HL-60/S4 treated with retinoic acid at 250 ng/mL for 4 days and 3 days (cell line): ENCODE results near the gene ZNHIT2.

Experiments used
- in situ Hi-C: fragments of 300-500 bp; cut with MboI; formaldehyde crosslinking; loops from 2 replicates; pipeline ENCODE4 v1.7.0; 2022; ENCODE audit warnings: low sequenced_read_pairs

ZNHIT2 gene

GRCh38 chr11:65107751-65108468 is 9.6 kb downstream of the ZNHIT2 start:
- in situ Hi-C loops, result no loop called here

GRCh38 chr11:65107078-65107477 is 10.4 kb downstream of the ZNHIT2 start:
- in situ Hi-C loops, result no loop called here

GRCh38 chr11:65104628-65105027 is 12.9 kb downstream of the ZNHIT2 start:
- in situ Hi-C loops, result no loop called here

GRCh38 chr11:65103476-65103875 is 14.0 kb downstream of the ZNHIT2 start:
- in situ Hi-C loops, result no loop called here

GRCh38 chr11:65102142-65103095 is 15.1 kb downstream of the ZNHIT2 start:
- in situ Hi-C loops, result no loop called here

GRCh38 chr11:65100674-65101350 is 16.7 kb downstream of the ZNHIT2 start:
- in situ Hi-C loops, result no loop called here

GRCh38 chr11:65096926-65097325 is 20.6 kb downstream of the ZNHIT2 start:
- in situ Hi-C loops, result no loop called here

GRCh38 chr11:65095974-65096806 is 21.3 kb downstream of the ZNHIT2 start, which contains the start of gene VPS51:
Gene VPS51 (plus strand): TSS chr11:65096214. CDS start chr11:65096251, 37 bp downstream.
- in situ Hi-C loops, result no loop called here

- in situ Hi-C loops, result no loop called here
Measured at GRCh38 chr11:65095427-65095826, 22.1 kb downstream of the ZNHIT2 start.

- in situ Hi-C loops, result no loop called here
Measured at GRCh38 chr11:65090628-65091027, 26.9 kb downstream of the ZNHIT2 start.

- in situ Hi-C loops, result no loop called here
Measured at GRCh38 chr11:65089621-65090020, 27.9 kb downstream of the ZNHIT2 start.

GRCh38 chr11:65087827-65088226 is 29.7 kb downstream of the ZNHIT2 start:
- in situ Hi-C loops, result no loop called here

- in situ Hi-C loops, result no loop called here
Measured at GRCh38 chr11:65087216-65087615, 30.3 kb downstream of the ZNHIT2 start.

- in situ Hi-C loops, result no loop called here
Measured at GRCh38 chr11:65086809-65087208, 30.7 kb downstream of the ZNHIT2 start.

GRCh38 chr11:65085446-65085845 is 32.1 kb downstream of the ZNHIT2 start:
- in situ Hi-C loops, result no loop called here

GRCh38 chr11:65084598-65085375 is 32.7 kb downstream of the ZNHIT2 start:
- in situ Hi-C loops, result no loop called here

- in situ Hi-C loops, result no loop called here
Measured at GRCh38 chr11:65083834-65084597, 33.5 kb downstream of the ZNHIT2 start, which contains the start of the genes CDCA5 and ZFPL1. Gene CDCA5 (minus strand): TSS chr11:65084040. CDS start chr11:65083978, 62 bp downstream. Gene ZFPL1 (plus strand): TSS chr11:65084222. CDS start chr11:65084699, 477 bp downstream.

GRCh38 chr11:65083134-65083833 is 34.2 kb downstream of the ZNHIT2 start:
- in situ Hi-C loops, result no loop called here
